Gastroesophageal sphincter (tissue), 4 donors: ENCODE results near the gene CALML3. TPM values are rescaled to one million over a fixed set of nuclear protein-coding genes. Genes with fewer than 3 reads are reported as not detected.
"Not testable (repeated sequence)": the region's sequence is repeated elsewhere in the genome, so short reads cannot be mapped to it uniquely, and the experiment has no call there.

Experiments used
- ATAC-seq: fragments of 150-250 bp; one replicate; pipeline ENCODE4 v1.9.1; 2016; ENCODE audit warnings: mild to moderate bottlenecking, moderate library complexity
- H3K27ac ChIP-seq, 4 donors: fragments of 200-600 bp; sonication (generic) in 3 of 4; 1 replicate in 3 of 4; 2 replicates in 1 of 4; pipeline ENCODE4 v1.5.1; 2016 to 2019
- H3K27me3 ChIP-seq: fragments of 200-600 bp; sonication (generic); one replicate; pipeline ENCODE4 v1.5.1; 2019
- H3K36me3 ChIP-seq, 2 donors: fragments of 200-600 bp; sonication (generic); one replicate each; pipeline ENCODE4 v1.5.1; 2019; ENCODE audit warnings: control low read depth in 1 of 2
- H3K4me1 ChIP-seq, 3 donors: fragments of 200-600 bp; sonication (generic); 1 replicate in 2 of 3; 2 replicates in 1 of 3; pipeline ENCODE4 v1.5.1; 2016 to 2019; ENCODE audit warnings: control low read depth in 2 of 3
- H3K4me3 ChIP-seq, 2 donors: fragments of 200-600 bp; sonication (generic); one replicate each; pipeline ENCODE4 v1.5.1; 2019; ENCODE audit warnings: mild to moderate bottlenecking in 1 of 2, moderate library complexity in 1 of 2
- H3K9me3 ChIP-seq, 3 donors: fragments of 200-600 bp; sonication (generic); one replicate each; pipeline ENCODE4 v1.5.1; 2017 to 2019; ENCODE audit warnings: control low read depth in 2 of 3
- CTCF ChIP-seq, 4 experiments: fragments of 200-600 bp in 2 of 4; fragments of 450-650 bp in 2 of 4; sonication (generic) in 1 of 4; IDR thresholded peaks; one replicate each; pipeline ENCODE4 v1.5.1; 2017 to 2019; ENCODE audit warnings: antibody characterized with exemption in 4 of 4, mild to moderate bottlenecking in 2 of 4, moderate library complexity in 2 of 4
- EP300 ChIP-seq: sonication (generic); formaldehyde crosslinking; IDR thresholded peaks from one replicate; pipeline ENCODE4 v1.6.1; 2017; ENCODE audit warnings: antibody characterized with exemption, mild to moderate bottlenecking
- POLR2A ChIP-seq, 2 donors: fragments of 450-650 bp; IDR thresholded peaks; one replicate each; pipeline ENCODE4 v1.6.1; 2017; ENCODE audit warnings: antibody characterized with exemption in 2 of 2, mild to moderate bottlenecking in 2 of 2, moderate library complexity in 1 of 2
- POLR2AphosphoS5 ChIP-seq: sonication (generic); formaldehyde crosslinking; IDR thresholded peaks from one replicate; pipeline ENCODE4 v1.6.1; 2017; ENCODE audit warnings: antibody characterized with exemption
- WGBS, 2 donors: methylation state at CpG; one replicate each; pipeline ENCODE4 v1.1.5; 2018; ENCODE audit warnings: low coverage in 1 of 2; 5-methylcytosine and 5-hydroxymethylcytosine counted together
- total RNA-seq, 4 donors: library from RNA; depleted of rRNA; stranded (reverse); fragments of >200 nt; gene quantifications; one replicate each; pipeline ENCODE4 v1.1.0, GENCODE V29; 2016

The CALML3 gene
- total RNA-seq, 4 donors from 2014 or later, result 0.13 to 19.4 (median 1.9) TPM; not detected in 1

GRCh38 chr10:5557799-5558771 is 33.3 kb downstream of the CALML3 start:
- 91 to 100% methylated on average over 2 to 4 of the region's 31 CpGs for WGBS, 2 donors
- no peak for ATAC-seq
- Histone ChIP-seq H3K27me3 (no peaks in the 10 kb centered on the region), H3K4me1 (peaks cover 4 to 77% (median 33%) of the 10 kb centered on the region in 3 donors), H3K4me3 (no peak overlapping the region), H3K36me3 (no peaks in the 10 kb centered on the region), H3K9me3 (no peaks in the 10 kb centered on the region), H3K27ac (peak overlapping the region in 3 of 4 donors; percentile 78 to 85 (median 80))
- no peak for TF ChIP-seq POLR2A (IDR thresholded peaks at IDR 0.05)
- no peak for TF ChIP-seq CTCF (IDR thresholded peaks at IDR 0.05)
- no peak for TF ChIP-seq POLR2AphosphoS5
- TF ChIP-seq EP300, result no peak

GRCh38 chr10:5559022-5559421 is 34.3 kb downstream of the CALML3 start:
- not testable (repeated sequence) for H3K36me3 ChIP-seq, ATAC-seq, H3K27me3 ChIP-seq, H3K9me3 ChIP-seq, H3K4me3 ChIP-seq
- H3K4me1 ChIP-seq, result peaks cover 4 to 77% (median 30%) of the 10 kb centered on the region in 3 donors
- WGBS, 2 donors, result 89% methylated on average over 5 to 9 of the region's 9 CpGs
- H3K27ac ChIP-seq, result peak overlapping the region in 3 of 4 donors; percentile 78 to 85 (median 80)

GRCh38 chr10:5559642-5560141 is 34.9 kb downstream of the CALML3 start:
- peaks cover 4 to 76% (median 28%) of the 10 kb centered on the region in 3 donors for H3K4me1 ChIP-seq
- H3K4me3 ChIP-seq, result no peak overlapping the region
- no peaks in the 10 kb centered on the region for H3K27me3 ChIP-seq
- H3K9me3 ChIP-seq, result no peaks in the 10 kb centered on the region
- no peaks in the 10 kb centered on the region for H3K36me3 ChIP-seq
- H3K27ac ChIP-seq, result peak overlapping the region; percentile 15 to 85 (median 79)
- ATAC-seq, result peak; percentile 79
- 10 to 28% methylated on average over 9 of the region's 9 CpGs for WGBS, 2 donors
- TF ChIP-seq EP300, result no peak
- peak; percentile 35 for TF ChIP-seq POLR2AphosphoS5
- no peak for TF ChIP-seq CTCF (IDR thresholded peaks at IDR 0.05)

- Histone ChIP-seq H3K27me3 (no peaks in the 10 kb centered on the region), H3K9me3 (no peaks in the 10 kb centered on the region), H3K4me3 (no peak overlapping the region), H3K27ac (peak overlapping the region; percentile 15 to 85 (median 79)), H3K36me3 (no peaks in the 10 kb centered on the region), H3K4me1 (peaks cover 4 to 70% (median 22%) of the 10 kb centered on the region in 3 donors)
- no peak for ATAC-seq
- WGBS, 2 donors, result 74 to 93% methylated on average over 3 to 7 of the region's 10 CpGs
- TF ChIP-seq POLR2AphosphoS5, result no peak
Observed at GRCh38 chr10:5560142-5560816, 35.5 kb downstream of the CALML3 start.

GRCh38 chr10:5560817-5561703 is 36.3 kb downstream of the CALML3 start:
- no peaks in the 10 kb centered on the region for H3K27me3 ChIP-seq
- H3K4me3 ChIP-seq, result no peak overlapping the region
- no peaks in the 10 kb centered on the region for H3K9me3 ChIP-seq
- no peak for ATAC-seq
- no peaks in the 10 kb centered on the region for H3K36me3 ChIP-seq
- 97 to 98% methylated on average over 10 to 13 of the region's 28 CpGs for WGBS, 2 donors
- peak overlapping the region in 3 of 4 donors; percentile 78 to 85 (median 80) for H3K27ac ChIP-seq
- TF ChIP-seq EP300, result no peak
- TF ChIP-seq CTCF (IDR thresholded peaks at IDR 0.05), result no peak
- TF ChIP-seq POLR2AphosphoS5, result no peak
- TF ChIP-seq POLR2A (IDR thresholded peaks at IDR 0.05), result no peak
- H3K4me1 ChIP-seq, result peaks cover 4 to 62% (median 19%) of the 10 kb centered on the region in 3 donors
